Measurements from ENCODE around the gene ZNF316. TPM values are rescaled to one million over a fixed set of nuclear protein-coding genes. Genes with fewer than 3 reads are reported as not detected.

The ZNF316 gene
- polyA plus RNA-seq (ENCODE audit: insufficient read length), result 27.5 TPM

- DNase-seq (ENCODE audit: low read depth), result no peak
Observed at GRCh38 chr7:6636741-6637543, at the start of gene ZNF316. Gene ZNF316, plus strand, starts transcription at chr7:6637318. Its CDS starts 5,092 bp downstream, at chr7:6642410.

GRCh38 chr7:6588566-6588965, 48.6 kb upstream of the ZNF316 start:
- no peak for DNase-seq (ENCODE audit: low read depth)

- DNase-seq (ENCODE audit: low read depth), result no peak
Observed at GRCh38 chr7:6589151-6589828, 47.8 kb upstream of the ZNF316 start.

- DNase-seq (ENCODE audit: low read depth), result peak; percentile 77
Observed at GRCh38 chr7:6589829-6590644, 47.1 kb upstream of the ZNF316 start, which contains the start of gene INTS15. Gene INTS15, plus strand, starts transcription at chr7:6590021. Its CDS starts 263 bp downstream, at chr7:6590284.

- no peak for DNase-seq (ENCODE audit: low read depth)
Observed at GRCh38 chr7:6590645-6591110, 46.4 kb upstream of the ZNF316 start.

GRCh38 chr7:6600093-6600492, 37.0 kb upstream of the ZNF316 start:
- DNase-seq (ENCODE audit: low read depth), result no peak

- no peak for DNase-seq (ENCODE audit: low read depth)
Observed at GRCh38 chr7:6604458-6604857, 32.7 kb upstream of the ZNF316 start.

- DNase-seq (ENCODE audit: low read depth), result no peak
Observed at GRCh38 chr7:6606866-6607583, 30.1 kb upstream of the ZNF316 start.

- no peak for DNase-seq (ENCODE audit: low read depth)
Observed at GRCh38 chr7:6607651-6608051, 29.5 kb upstream of the ZNF316 start.

- DNase-seq (ENCODE audit: low read depth), result no peak
Observed at GRCh38 chr7:6608081-6608480, 29.0 kb upstream of the ZNF316 start.

GRCh38 chr7:6608794-6609193, 28.3 kb upstream of the ZNF316 start:
- no peak for DNase-seq (ENCODE audit: low read depth)

GRCh38 chr7:6612819-6613218, 24.3 kb upstream of the ZNF316 start:
- DNase-seq (ENCODE audit: low read depth), result no peak

- DNase-seq (ENCODE audit: low read depth), result no peak
Observed at GRCh38 chr7:6613706-6614105, 23.4 kb upstream of the ZNF316 start.

GRCh38 chr7:6614953-6615722, 22.0 kb upstream of the ZNF316 start, which contains the start of gene ZNF853:
Gene ZNF853, plus strand, starts transcription at chr7:6615610. Its CDS starts 565 bp downstream, at chr7:6616175.
- no peak for DNase-seq (ENCODE audit: low read depth)

GRCh38 chr7:6615723-6616555, 21.2 kb upstream of the ZNF316 start:
- DNase-seq (ENCODE audit: low read depth), result no peak

GRCh38 chr7:6616854-6617643, 20.1 kb upstream of the ZNF316 start:
- DNase-seq (ENCODE audit: low read depth), result no peak

- DNase-seq (ENCODE audit: low read depth), result no peak
Observed at GRCh38 chr7:6618621-6619020, 18.5 kb upstream of the ZNF316 start.

- DNase-seq (ENCODE audit: low read depth), result no peak
Observed at GRCh38 chr7:6619961-6620360, 17.2 kb upstream of the ZNF316 start.
